Uterus (tissue), 4 donors: ENCODE results near the gene COL18A1. TPM values are rescaled to one million over a fixed set of nuclear protein-coding genes. Genes with fewer than 3 reads are reported as not detected.
"Not testable (repeated sequence)": the region's sequence is repeated elsewhere in the genome, so short reads cannot be mapped to it uniquely, and the experiment has no call there.

Experiments
- DNase-seq, 2 donors: peaks; one replicate each; pipeline ENCODE4 v3.0.0-alpha.2; 2019 to 2020
- H3K27ac ChIP-seq, 2 donors: fragments of 200-600 bp; sonication (generic); 1 replicate in 1 of 2; 2 replicates in 1 of 2; pipeline ENCODE4 v1.5.1; 2016 to 2018
- H3K27me3 ChIP-seq, 2 donors: fragments of 200-600 bp; sonication (generic); one replicate each; pipeline ENCODE4 v1.5.1; 2018 to 2019; ENCODE audit warnings: control low read depth in 1 of 2
- H3K36me3 ChIP-seq, 2 donors: fragments of 200-600 bp; sonication (generic); one replicate each; pipeline ENCODE4 v1.5.1; 2019; ENCODE audit warnings: control low read depth in 1 of 2
- H3K4me1 ChIP-seq, 2 donors: fragments of 200-600 bp; sonication (generic); one replicate each; pipeline ENCODE4 v1.5.1; 2018 to 2019; ENCODE audit warnings: control low read depth in 1 of 2
- H3K4me3 ChIP-seq, 2 donors: fragments of 200-600 bp; sonication (generic); 1 replicate in 1 of 2; 2 replicates in 1 of 2; pipeline ENCODE4 v1.5.1; 2018 to 2019; ENCODE audit warnings: mild to moderate bottlenecking in 1 of 2
- H3K9me3 ChIP-seq, 2 donors: fragments of 200-600 bp; sonication (generic); one replicate each; pipeline ENCODE4 v1.5.1; 2019; ENCODE audit warnings: control low read depth in 1 of 2
- POLR2A ChIP-seq, 2 donors: fragments of 450-650 bp; IDR thresholded peaks; one replicate each; pipeline ENCODE4 v1.6.1; 2016; ENCODE audit warnings: antibody characterized with exemption in 2 of 2, mild to moderate bottlenecking in 1 of 2, moderate library complexity in 1 of 2
- intact Hi-C: fragments of 100-400 bp; cut with DNase I; formaldehyde crosslinking; loops from one replicate; pipeline ENCODE4 v1.15.1; 2023; ENCODE audit warnings: low total_unique reads
- total RNA-seq, 4 donors: library from RNA; depleted of rRNA in 3 of 4; stranded (reverse); fragments of >200 nt in 3 of 4; gene quantifications; one replicate each; pipeline versions ENCODE4 v1.1.0 to v1.2.4, GENCODE V29; 2014 to 2023
- TF ChIP-seq, protein P1 (sequence below), 4 experiments: fragments of 200-600 bp in 2 of 4; fragments of 450-650 bp in 2 of 4; sonication (generic) in 2 of 4; IDR thresholded peaks; one replicate each; pipeline ENCODE4 v1.5.1; 2016 to 2019; ENCODE audit warnings: antibody characterized with exemption in 4 of 4, mild to moderate bottlenecking in 2 of 4, moderate library complexity in 1 of 4
- donor health status: DM: yes; HTN: yes; CAD: no.

COL18A1 gene
- total RNA-seq, 4 donors from 2014 or later: 73.0 to 223 (median 152) TPM

DNA sequence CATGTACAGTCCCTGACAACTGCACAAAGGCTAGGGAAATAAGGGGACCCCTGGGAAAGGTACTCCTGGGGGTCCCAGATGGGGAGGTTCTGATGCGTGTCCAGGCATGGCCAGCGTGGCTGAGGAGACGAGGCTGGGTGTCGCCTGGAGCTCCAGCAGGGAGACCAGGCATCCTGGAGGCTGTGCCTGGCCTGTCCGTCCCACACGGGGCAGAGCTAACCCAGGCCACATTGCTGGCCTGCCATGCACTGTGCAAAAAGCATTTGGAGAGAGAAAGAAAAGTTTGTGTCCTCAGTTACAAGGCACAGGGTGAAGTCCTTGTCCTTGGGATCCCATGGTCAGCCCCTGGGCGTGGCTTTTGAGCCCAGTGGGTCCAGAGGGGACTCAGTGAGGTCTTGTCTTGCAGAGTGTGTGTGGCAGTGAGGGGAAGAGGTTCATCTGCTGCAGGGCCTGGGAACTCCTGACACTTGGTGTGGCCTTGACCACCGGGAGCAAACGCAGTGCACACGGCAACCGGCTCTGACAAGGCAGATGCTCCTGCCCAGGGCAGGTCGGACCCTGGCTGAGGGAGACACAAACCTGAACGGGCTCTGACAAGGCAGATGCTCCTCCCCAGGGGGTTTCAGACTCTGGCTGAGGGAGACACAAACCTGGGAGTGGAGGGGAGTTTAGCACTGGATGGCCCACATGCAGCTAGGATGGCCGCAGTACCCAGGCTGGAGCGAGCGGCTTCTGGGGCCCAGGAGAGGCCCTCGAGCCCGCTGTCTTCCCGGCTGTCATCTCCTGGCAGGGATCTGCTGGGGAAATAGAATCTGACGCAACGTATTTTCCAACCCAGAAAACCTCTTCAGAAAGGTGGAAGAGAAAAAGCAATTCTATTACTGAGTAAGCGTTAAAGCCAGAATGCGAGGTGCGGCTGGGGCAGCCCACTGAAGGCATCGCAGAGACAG lies 37.3 kb upstream of the COL18A1 start:
- Histone ChIP-seq H3K9me3 (no peaks in the 10 kb centered on the region), H3K36me3 (no peaks in the 10 kb centered on the region), H3K27ac (peak overlapping the region; percentile 97), H3K4me3 (no peak overlapping the region), H3K4me1 (peaks cover 0 to 25% of the 10 kb centered on the region in 2 donors), H3K27me3 (no peaks in the 10 kb centered on the region)
- no peak for TF ChIP-seq POLR2A (IDR thresholded peaks at IDR 0.05)
- TF ChIP-seq, protein P1, sequence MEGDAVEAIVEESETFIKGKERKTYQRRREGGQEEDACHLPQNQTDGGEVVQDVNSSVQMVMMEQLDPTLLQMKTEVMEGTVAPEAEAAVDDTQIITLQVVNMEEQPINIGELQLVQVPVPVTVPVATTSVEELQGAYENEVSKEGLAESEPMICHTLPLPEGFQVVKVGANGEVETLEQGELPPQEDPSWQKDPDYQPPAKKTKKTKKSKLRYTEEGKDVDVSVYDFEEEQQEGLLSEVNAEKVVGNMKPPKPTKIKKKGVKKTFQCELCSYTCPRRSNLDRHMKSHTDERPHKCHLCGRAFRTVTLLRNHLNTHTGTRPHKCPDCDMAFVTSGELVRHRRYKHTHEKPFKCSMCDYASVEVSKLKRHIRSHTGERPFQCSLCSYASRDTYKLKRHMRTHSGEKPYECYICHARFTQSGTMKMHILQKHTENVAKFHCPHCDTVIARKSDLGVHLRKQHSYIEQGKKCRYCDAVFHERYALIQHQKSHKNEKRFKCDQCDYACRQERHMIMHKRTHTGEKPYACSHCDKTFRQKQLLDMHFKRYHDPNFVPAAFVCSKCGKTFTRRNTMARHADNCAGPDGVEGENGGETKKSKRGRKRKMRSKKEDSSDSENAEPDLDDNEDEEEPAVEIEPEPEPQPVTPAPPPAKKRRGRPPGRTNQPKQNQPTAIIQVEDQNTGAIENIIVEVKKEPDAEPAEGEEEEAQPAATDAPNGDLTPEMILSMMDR (IDR thresholded peaks at IDR 0.05): no peak
- DNase-seq: no peak
- intact Hi-C loops: no loop called here

DNA sequence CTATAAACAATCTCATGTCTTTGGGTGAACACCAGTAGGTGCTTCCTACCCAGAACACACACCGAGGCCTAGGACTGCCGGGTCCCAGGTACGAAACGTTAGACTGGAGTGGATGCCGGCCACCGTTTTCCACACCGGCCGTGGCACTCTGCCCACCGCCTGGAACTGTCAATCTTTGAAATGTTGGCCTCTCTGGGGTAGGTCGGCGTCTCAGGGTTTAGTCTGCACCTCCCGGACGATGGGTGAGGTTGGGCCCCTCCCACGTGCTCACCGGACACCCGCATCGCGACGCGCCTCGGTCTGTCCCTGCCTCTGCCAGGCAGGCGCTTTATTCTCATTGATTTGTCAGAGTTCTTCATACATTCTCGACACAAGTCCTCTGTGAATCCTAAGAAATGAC lies 35.9 kb upstream of the COL18A1 start:
- intact Hi-C loops, DNase-seq, H3K9me3 ChIP-seq, H3K36me3 ChIP-seq, H3K27me3 ChIP-seq, H3K27ac ChIP-seq, H3K4me3 ChIP-seq: not testable (repeated sequence)
- H3K4me1 ChIP-seq: peaks cover 0 to 21% of the 10 kb centered on the region in 2 donors

DNA sequence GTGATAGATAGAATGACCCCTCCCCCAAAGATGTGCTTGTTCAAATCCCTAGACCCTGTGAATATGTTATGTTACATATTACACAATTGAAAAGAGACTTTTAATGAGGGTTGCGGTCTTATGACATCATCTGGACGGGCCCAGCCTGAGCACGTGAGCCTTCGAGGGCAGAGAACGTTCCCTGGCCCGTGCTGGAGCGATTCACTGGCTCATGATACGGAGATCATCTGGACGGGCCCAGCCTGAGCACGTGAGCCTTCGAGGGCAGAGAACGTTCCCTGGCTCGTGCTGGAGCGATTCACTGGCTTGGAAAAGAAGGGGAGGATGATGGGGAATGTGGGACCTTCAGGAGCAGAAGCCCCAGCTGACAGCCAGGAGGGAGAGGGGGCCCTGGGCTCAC lies 34.4 kb upstream of the COL18A1 start:
- Histone ChIP-seq H3K4me1 (peaks cover 0 to 12% of the 10 kb centered on the region in 2 donors), H3K27ac (no peak overlapping the region), H3K36me3 (no peaks in the 10 kb centered on the region), H3K27me3 (no peaks in the 10 kb centered on the region), H3K9me3 (no peaks in the 10 kb centered on the region), H3K4me3 (no peak overlapping the region)
- intact Hi-C loops: no loop called here
- peak in 1 of 2 donors; percentile 77 for DNase-seq
- TF ChIP-seq, protein P1 (IDR thresholded peaks at IDR 0.05): no peak
- TF ChIP-seq POLR2A (IDR thresholded peaks at IDR 0.05): no peak

DNA sequence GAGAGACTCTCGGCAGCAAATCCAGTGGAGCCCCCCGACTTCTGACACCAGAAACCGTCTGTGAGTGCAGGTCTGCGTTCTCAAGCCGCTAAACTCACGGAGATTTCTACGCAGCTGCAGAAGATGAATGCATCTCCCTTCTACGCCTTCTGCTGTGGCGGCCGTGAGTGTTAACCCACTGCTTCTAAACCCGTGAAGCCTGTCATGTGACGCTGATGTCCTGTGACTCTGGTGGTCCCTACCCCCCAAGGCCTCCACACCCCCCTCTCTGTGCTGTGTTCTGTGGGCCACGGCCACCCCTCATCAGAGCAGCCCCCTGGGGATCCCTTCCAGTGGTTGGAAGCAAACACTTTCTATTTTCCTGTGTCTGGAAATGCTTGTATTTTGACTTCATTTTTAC lies 33.9 kb upstream of the COL18A1 start:
- Histone ChIP-seq H3K4me3 (no peak overlapping the region), H3K4me1 (peaks cover 0 to 12% of the 10 kb centered on the region in 2 donors), H3K9me3 (no peaks in the 10 kb centered on the region), H3K36me3 (no peaks in the 10 kb centered on the region), H3K27ac (no peak overlapping the region), H3K27me3 (no peaks in the 10 kb centered on the region)
- TF ChIP-seq, protein P1 (IDR thresholded peaks at IDR 0.05): no peak
- no peak for TF ChIP-seq POLR2A (IDR thresholded peaks at IDR 0.05)
- DNase-seq: no peak
- intact Hi-C loops: no loop called here

DNA sequence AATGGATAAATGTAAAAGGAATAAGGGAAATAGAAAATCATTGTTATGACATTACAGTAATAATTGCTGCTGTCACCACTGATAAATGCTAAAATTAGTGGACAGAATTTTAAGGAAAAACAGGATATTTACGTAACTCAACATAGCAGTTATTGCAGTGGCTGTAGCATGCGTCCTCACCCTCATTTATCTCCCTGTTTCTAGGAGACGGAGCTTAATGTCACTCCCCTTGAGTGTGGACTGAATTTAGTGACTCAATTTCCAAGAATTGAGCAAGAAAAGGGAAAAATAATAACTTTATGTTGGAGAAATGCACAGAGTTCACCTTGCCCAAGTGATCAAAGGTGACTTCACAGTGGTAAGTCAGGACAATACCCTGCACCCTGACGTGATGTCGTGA lies 33.3 kb upstream of the COL18A1 start:
- intact Hi-C loops: no loop called here
- H3K27ac ChIP-seq: no peak overlapping the region

More for the DNA sequence above, 33.3 kb upstream of the COL18A1 start:
- Histone ChIP-seq H3K27me3 (no peaks in the 10 kb centered on the region), H3K36me3 (no peaks in the 10 kb centered on the region), H3K9me3 (no peaks in the 10 kb centered on the region), H3K4me3 (no peak overlapping the region), H3K4me1 (peaks cover 0 to 12% of the 10 kb centered on the region in 2 donors)
- no peak for TF ChIP-seq POLR2A (IDR thresholded peaks at IDR 0.05)
- TF ChIP-seq, protein P1 (IDR thresholded peaks at IDR 0.05): no peak
- no peak for DNase-seq
